Measurements from ENCODE around the gene MYADM.

- TF ChIP-seq POLR2A (IDR thresholded peaks at IDR 0.05; ENCODE audit: low read length) (no peak), GATA1 (IDR thresholded peaks at IDR 0.05; ENCODE audit: low read depth, low read length) (no peak)
These were observed 27.0 kb downstream of the MYADM start for GRCh38 chr19:53894707-53895106.
